HAP-1 (cell line): ENCODE data around the gene SPRR1A.
"Not testable (repeated sequence)": the region's sequence is repeated elsewhere in the genome, so short reads cannot be mapped to it uniquely, and the experiment has no call there.

Source experiments
- DNase-seq, 2 experiments: peaks; one replicate each; pipeline ENCODE4 v3.0.0-alpha.2; 2016 to 2020; ENCODE audit warnings: low spot score in 2 of 2
- H3K27me3 ChIP-seq: fragments of 250-450 bp; sonication (Bioruptor Pico); 2 replicates; pipeline ENCODE4 v1.5.1; 2020; ENCODE audit warnings: low read depth, mild to moderate bottlenecking, moderate library complexity
- H3K36me3 ChIP-seq: fragments of 250-450 bp; sonication (Bioruptor Pico); replicated peaks from 2 replicates; pipeline ENCODE4 v1.5.1; 2020; ENCODE audit warnings: mild to moderate bottlenecking
- H3K4me1 ChIP-seq: fragments of 250-450 bp; sonication (Bioruptor Pico); 2 replicates; pipeline ENCODE4 v1.5.1; 2020; ENCODE audit warnings: mild to moderate bottlenecking
- H3K4me3 ChIP-seq: fragments of 250-450 bp; sonication (Bioruptor Pico); 2 replicates; pipeline ENCODE4 v1.5.1; 2020; ENCODE audit warnings: mild to moderate bottlenecking, moderate library complexity
- H3K9me3 ChIP-seq: fragments of 250-450 bp; sonication (Bioruptor Pico); 2 replicates; pipeline ENCODE4 v1.5.1; 2020; ENCODE audit warnings: mild to moderate bottlenecking, moderate library complexity
- in situ Hi-C: fragments of 300-500 bp; cut with MboI; formaldehyde crosslinking; loops from 3 replicates; pipeline ENCODE4 v1.14.3; 2020; ENCODE audit warnings: low sequenced_read_pairs, inconsistent platforms, mixed read lengths

The SPRR1A gene

DNA sequence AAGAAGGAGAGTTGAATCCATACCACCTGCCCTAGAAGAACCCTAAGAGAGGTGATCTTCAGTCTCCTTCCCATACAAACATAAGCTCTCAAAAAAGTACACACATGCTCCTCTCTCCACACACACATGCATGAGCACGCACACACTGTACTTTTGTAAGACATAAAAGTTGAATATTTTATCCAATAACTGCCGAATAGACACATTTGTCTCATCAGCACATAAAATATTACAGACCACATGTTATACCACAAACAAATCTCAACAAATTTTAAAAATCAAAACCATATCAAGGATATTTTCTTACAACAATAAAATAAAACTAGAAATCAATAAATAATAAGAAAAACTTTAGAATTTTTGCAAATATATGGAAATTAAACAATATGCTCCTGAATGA is 2.7 kb downstream of the SPRR1A start:
- no peak overlapping the region for H3K4me3 ChIP-seq
- no peak for DNase-seq
- no peaks in the 10 kb centered on the region for H3K27me3 ChIP-seq
- in situ Hi-C loops: no loop called here
- H3K9me3 ChIP-seq: no peaks in the 10 kb centered on the region
- H3K4me1 ChIP-seq: no peaks in the 10 kb centered on the region
- no peaks in the 10 kb centered on the region for H3K36me3 ChIP-seq

DNA sequence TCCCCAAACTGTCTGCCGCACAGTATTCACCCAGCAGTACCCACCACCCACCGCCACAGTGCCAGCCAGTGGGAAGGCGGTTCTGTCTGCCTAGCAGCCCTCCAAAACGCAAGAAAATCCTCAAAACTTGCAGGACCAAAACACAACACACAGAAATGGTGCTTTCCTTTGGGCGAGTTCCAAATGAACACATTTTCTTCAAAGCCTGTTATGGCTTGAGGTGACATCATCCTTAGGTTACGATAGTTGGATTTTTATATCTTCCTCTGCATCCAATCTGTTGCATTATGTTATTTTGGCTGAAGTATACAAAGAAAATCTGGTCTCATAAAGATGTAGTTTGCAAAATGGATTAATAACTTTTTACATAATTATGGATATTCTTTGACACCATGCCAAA is 9.3 kb downstream of the SPRR1A start:
- H3K27me3 ChIP-seq: no peaks in the 10 kb centered on the region
- no peaks in the 10 kb centered on the region for H3K36me3 ChIP-seq
- no peak for DNase-seq
- H3K4me3 ChIP-seq: no peak overlapping the region
- in situ Hi-C loops: no loop called here
- no peaks in the 10 kb centered on the region for H3K9me3 ChIP-seq
- no peaks in the 10 kb centered on the region for H3K4me1 ChIP-seq

DNA sequence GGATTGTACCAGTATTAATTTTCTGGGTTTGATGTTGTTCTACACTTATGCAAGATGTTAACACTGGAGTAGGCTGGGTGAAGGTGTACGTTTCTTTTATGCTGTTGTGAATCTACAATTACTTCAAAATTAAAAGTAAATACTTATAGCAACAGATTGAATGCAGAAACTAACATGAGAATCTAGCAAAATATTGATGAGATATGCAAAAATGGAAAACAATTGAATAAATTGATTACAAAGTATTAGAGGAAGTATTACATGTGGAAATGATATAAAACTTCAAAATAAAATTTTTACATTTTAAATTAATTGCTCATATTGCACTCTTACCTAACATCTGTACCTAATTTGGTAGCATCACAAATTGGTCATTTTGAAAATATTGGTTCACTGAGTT is 12.0 kb downstream of the SPRR1A start:
- in situ Hi-C loops: no loop called here
- DNase-seq: no peak
- no peaks in the 10 kb centered on the region for H3K36me3 ChIP-seq
- no peaks in the 10 kb centered on the region for H3K4me1 ChIP-seq
- no peak overlapping the region for H3K4me3 ChIP-seq
- no peaks in the 10 kb centered on the region for H3K27me3 ChIP-seq
- no peaks in the 10 kb centered on the region for H3K9me3 ChIP-seq

DNA sequence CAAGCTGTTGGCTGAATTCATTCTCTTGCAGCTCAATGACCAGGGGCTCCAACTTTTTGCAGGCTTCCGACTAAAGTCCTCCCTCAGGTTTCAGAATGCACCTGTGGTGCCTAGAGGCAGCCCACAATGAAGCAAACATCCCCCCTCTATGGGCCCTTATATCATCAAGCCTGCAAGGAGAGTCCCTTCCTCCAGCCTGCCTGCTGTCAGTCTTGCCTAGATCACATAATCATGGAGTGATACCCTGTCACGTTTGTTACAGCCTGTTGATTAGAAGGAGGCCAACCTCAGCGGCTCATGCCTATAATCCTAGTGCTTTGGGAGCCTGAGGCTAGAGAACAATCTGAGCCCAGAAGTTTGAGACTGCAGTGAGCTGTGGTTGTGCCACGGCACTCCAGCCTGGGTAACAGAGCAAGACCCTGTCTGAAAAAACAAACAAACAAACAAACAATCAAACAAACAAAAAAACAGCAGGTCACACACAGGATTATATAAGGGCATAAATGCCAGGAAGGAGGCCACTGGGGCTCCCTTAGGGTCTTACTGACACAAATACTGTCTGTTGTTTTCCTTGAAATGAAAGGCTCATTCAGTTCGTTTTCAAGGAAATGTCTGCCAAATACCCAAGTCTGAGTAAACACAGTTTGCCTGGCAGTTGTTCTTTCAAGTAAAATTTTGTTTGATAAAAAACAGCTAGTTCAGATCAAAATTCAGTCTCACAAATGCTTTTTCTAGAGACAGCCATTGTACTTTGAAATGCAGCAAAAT is 12.9 kb downstream of the SPRR1A start:
- no peaks in the 10 kb centered on the region for H3K27me3 ChIP-seq
- H3K4me1 ChIP-seq: no peaks in the 10 kb centered on the region
- in situ Hi-C loops: no loop called here
- H3K36me3 ChIP-seq: no peaks in the 10 kb centered on the region
- no peak overlapping the region for H3K4me3 ChIP-seq
- no peak for DNase-seq
- no peaks in the 10 kb centered on the region for H3K9me3 ChIP-seq

DNA sequence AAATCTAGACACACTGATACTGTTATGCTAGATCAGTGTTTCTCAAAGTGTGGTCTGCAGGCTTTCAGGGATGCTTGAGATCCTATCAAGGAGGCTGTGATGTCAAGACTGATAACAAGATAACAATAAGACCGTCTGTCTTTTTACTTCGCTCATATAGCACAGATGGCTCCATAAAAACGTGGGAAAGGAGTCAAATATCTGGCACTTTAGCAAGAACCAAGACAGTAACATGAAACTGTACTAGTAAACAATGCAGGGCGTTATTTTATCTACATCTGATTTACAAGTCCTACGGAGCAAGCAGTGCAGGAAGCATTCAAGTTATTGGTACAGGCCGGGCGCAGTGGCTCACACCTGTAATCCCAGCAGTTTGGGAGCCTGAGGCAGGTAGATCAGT is 14.0 kb downstream of the SPRR1A start:
- Histone ChIP-seq H3K36me3 (no peaks in the 10 kb centered on the region), H3K27me3 (no peaks in the 10 kb centered on the region), H3K9me3 (no peaks in the 10 kb centered on the region), H3K4me3 (no peak overlapping the region), H3K4me1 (no peaks in the 10 kb centered on the region)
- DNase-seq: no peak
- in situ Hi-C loops: no loop called here

DNA sequence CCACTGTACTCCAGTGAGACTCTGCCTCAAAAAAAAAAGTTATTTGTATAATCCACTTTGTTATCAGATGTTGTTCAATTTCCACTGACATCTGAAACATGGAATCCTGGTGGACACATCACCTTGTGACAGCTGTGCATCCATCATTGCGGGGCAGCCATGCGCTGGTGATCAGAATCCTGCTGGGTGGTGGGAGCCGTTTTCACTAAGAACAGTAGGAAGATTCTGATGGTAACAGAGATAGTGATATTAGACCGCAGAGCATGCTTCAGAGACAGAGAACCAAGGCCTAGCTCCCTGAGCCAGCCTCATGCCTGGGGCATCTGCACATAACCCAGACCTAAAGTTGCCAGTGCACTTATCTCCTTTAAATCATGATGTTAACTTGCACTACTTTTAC is 14.6 kb downstream of the SPRR1A start:
- H3K4me3 ChIP-seq: no peak overlapping the region
- no peaks in the 10 kb centered on the region for H3K4me1 ChIP-seq
- in situ Hi-C loops: no loop called here
- DNase-seq: no peak
- H3K36me3 ChIP-seq: no peaks in the 10 kb centered on the region
- H3K27me3 ChIP-seq: no peaks in the 10 kb centered on the region
- no peaks in the 10 kb centered on the region for H3K9me3 ChIP-seq

DNA sequence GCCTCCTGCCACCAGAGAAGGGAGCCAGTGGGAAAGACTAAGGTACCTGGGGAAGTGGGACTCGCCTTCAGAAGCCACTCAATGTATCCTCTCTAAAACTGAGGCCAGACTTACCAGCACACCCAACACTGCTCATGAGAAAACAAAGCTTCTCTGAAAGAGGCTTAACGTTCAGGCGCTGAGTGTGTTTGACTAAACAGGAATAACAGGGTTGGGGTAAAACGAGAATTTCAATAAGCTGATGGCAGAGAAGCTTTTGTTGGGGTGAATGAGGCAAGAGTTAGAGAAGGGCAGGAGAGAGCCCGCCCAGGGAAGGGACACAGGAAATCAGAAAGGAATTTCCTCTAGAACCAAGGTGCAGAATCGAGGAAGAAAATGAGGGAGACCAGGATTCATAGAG is 15.9 kb downstream of the SPRR1A start:
- no peaks in the 10 kb centered on the region for H3K4me1 ChIP-seq
- in situ Hi-C loops: no loop called here
- DNase-seq: no peak
- no peak overlapping the region for H3K4me3 ChIP-seq
- no peaks in the 10 kb centered on the region for H3K36me3 ChIP-seq
- H3K27me3 ChIP-seq: no peaks in the 10 kb centered on the region
- H3K9me3 ChIP-seq: no peaks in the 10 kb centered on the region

DNA sequence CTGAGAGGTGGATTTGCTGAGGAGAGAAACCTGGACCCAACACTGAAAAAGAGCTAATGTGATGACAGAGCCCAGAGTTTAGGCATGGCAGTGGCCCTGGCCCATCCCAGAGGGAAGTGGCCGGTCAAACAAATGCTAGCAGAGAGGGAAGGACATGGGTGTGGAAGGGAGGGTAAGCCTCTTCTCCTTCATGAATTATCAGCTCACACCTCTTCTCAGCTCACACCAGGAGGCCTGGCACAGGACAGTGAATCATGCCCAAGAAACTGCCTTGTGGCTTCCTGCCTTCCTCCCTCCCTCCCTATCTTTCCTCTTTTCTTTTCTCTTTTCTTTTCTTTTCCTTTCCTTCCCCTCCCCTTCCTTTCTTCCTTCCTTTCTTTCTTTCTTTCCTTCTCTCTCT is 16.4 kb downstream of the SPRR1A start:
- H3K9me3 ChIP-seq: no peaks in the 10 kb centered on the region
- H3K36me3 ChIP-seq: no peaks in the 10 kb centered on the region
- no peak for DNase-seq
- H3K4me1 ChIP-seq: no peaks in the 10 kb centered on the region
- H3K4me3 ChIP-seq: no peak overlapping the region
- in situ Hi-C loops: no loop called here
- H3K27me3 ChIP-seq: no peaks in the 10 kb centered on the region

DNA sequence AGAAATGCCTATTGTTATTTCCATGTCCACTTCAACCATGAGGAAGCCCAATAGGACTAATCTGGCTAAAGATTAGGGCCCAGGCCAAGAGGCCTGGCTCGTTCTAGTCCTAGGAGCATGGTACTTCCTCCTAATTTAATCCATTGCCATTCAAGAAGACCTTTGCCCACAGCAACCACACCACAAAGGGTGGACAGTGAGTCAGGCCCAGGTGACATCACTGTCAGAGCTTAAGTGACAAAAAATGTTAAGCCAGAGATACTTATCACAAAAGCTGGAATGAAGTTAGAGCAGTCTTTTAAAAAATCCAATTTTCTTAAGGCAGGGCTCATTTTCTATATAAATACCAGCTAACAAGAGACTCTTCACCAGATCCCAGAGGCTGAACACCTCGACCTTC is 17.5 kb downstream of the SPRR1A start, which contains the start of gene SPRR3:
SPRR3 (plus strand) TSS at position 368 of the 400 bp plus-strand sequence. CDS start 1,272 bp downstream, outside the sequence.
- no peaks in the 10 kb centered on the region for H3K36me3 ChIP-seq
- H3K9me3 ChIP-seq: no peaks in the 10 kb centered on the region
- no peaks in the 10 kb centered on the region for H3K4me1 ChIP-seq
- no peak for DNase-seq
- H3K27me3 ChIP-seq: no peaks in the 10 kb centered on the region
- in situ Hi-C loops: no loop called here
- no peak within 1 kb of the TSS for H3K4me3 ChIP-seq

DNA sequence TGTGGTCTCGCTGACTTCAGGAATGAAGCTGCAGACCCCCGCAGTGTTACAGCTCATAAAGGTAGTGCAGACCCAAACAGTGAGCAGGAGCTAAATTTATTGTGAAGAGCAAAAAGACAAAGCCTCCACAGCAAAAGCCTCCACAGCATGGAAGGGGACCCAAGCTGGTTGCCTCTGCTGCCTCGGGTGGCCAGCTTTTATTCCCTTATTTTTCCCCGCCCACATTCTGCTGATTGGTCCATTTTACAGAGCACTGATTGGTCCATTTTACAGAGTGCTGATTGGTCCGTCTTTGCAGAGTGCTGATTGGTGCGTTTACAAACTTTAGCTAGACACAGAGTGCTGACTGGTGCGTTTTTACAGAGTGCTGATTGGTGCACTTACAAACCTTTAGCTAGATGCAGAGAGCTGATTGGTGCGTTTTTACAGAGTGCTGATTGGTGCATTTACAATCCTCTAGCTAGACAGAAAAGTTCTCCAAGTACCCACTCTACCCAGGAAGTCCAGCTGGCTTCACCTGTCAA is 27.4 kb downstream of the SPRR1A start:
- H3K27me3 ChIP-seq, H3K4me1 ChIP-seq, H3K9me3 ChIP-seq, in situ Hi-C loops, H3K4me3 ChIP-seq, H3K36me3 ChIP-seq, DNase-seq: not testable (repeated sequence)

DNA sequence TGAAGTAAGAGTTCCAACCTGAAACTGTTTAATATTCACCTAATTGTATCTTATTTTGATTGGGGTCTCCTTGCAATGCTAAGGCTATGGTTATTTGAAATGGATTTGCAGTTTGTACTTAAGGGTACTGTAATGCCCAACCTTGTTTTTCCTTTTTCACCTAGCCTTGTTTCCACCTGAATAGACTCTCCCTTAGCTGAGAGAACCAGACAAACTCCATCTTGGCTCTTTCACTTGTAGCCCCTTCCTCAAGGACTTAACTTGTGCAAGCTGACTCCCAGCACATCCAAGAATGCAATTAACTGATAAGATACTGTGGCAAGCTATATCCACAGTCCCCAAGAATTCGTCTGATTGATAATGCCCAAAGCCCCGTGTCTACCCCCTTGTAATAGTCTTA is 37.9 kb downstream of the SPRR1A start:
- H3K4me1 ChIP-seq, H3K4me3 ChIP-seq, H3K27me3 ChIP-seq, H3K36me3 ChIP-seq, H3K9me3 ChIP-seq, DNase-seq, in situ Hi-C loops: not testable (repeated sequence)

DNA sequence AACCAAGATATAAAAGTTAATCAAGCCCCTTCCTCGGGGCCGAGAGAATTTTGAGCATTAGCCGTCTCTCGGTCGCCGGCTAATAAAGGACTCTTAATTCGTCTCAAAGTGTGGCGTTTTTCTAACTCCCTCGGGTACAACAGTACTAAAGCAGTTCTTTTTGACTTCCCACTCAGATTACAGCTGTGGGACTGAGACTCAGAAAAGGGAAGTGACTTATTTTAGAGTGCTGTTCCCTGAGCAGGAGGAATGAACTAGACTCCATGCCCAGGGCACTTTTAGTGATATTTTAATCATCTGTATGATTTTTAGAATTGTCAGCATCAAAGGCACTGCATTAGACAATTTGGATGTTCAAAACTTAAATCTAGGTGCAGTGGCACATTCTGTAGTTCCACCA is 38.5 kb downstream of the SPRR1A start:
- H3K9me3 ChIP-seq, H3K27me3 ChIP-seq, in situ Hi-C loops, DNase-seq, H3K4me3 ChIP-seq, H3K36me3 ChIP-seq, H3K4me1 ChIP-seq: not testable (repeated sequence)

DNA sequence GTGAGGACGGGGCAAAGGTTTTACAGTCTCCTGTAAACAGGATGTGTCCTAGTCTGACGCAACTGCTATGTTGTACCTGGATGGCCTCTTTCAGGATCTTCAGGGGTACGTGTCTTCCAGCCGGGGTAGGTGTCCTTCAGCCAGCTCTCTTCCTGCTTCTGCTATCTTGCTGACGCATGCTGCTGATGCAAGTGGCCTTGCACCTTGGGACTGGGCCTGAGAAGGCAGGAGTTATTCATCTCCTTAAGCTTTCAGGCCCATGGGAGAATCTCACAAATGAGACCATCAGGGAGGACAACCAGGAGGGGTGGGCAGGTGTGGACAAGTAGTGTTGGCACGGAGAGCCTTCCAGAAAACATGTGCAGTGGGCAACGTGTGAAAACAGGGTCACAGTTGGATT is 39.2 kb downstream of the SPRR1A start:
- Histone ChIP-seq H3K4me1 (no peaks in the 10 kb centered on the region), H3K27me3 (no peaks in the 10 kb centered on the region), H3K36me3 (no peaks in the 10 kb centered on the region), H3K4me3 (no peak overlapping the region), H3K9me3 (no peaks in the 10 kb centered on the region)
- no peak for DNase-seq
- in situ Hi-C loops: no loop called here

DNA sequence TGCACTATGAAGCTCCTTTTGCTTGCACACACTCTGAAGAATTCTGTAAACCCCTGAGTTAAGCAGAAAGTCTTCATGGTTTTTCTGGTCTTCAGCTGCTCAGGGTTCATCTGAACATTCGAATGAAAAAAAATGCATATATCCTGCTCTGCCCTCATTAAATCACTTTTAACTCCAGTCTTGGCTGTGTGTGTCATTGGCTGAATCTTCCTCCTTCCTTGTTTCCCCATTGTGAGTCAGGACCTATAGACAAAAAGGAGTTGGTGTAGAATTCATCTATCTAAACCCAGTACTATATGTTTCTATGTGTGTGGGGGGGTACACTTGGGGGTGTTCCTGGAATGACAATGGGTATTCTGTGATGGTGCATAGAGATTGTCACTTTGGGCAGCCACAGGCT is 40.5 kb downstream of the SPRR1A start:
- Histone ChIP-seq H3K36me3 (no peaks in the 10 kb centered on the region), H3K4me1 (no peaks in the 10 kb centered on the region), H3K4me3 (no peak overlapping the region), H3K9me3 (no peaks in the 10 kb centered on the region), H3K27me3 (no peaks in the 10 kb centered on the region)
- no peak for DNase-seq
- in situ Hi-C loops: no loop called here

DNA sequence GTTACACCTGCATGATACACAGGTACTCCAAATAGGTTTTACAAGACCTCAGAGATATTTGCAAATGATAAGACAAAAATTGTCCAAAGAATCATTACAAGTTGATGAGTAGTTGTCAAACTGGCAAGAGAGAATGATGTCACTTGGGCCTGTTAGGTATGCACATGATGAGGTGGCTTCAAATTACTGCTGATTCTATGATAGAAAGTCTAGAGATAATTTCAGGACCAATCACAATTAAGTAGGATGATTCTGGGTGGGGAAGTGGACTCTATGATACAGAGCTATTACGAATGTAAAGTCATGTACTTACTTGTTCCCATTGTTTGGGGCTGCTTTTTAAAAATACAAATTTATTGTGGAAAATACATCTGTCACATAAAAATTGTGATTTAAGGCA is 41.9 kb downstream of the SPRR1A start:
- no peak overlapping the region for H3K4me3 ChIP-seq
- H3K9me3 ChIP-seq: no peaks in the 10 kb centered on the region
- H3K4me1 ChIP-seq: no peaks in the 10 kb centered on the region
- no peaks in the 10 kb centered on the region for H3K36me3 ChIP-seq
- in situ Hi-C loops: no loop called here
- no peaks in the 10 kb centered on the region for H3K27me3 ChIP-seq
- DNase-seq: no peak
